RKO (cell line): ENCODE data around the gene BCL10.
"Not testable (repeated sequence)": the region's sequence is repeated elsewhere in the genome, so short reads cannot be mapped to it uniquely, and the experiment has no call there.

Source experiments
- DNase-seq: peaks from one replicate; pipeline ENCODE4 v3.0.0-alpha.2; 2016; ENCODE audit warnings: low spot score

The BCL10 gene

GRCh38 chr1:85264150-85264549 lies 12.3 kb downstream of the BCL10 start:
- peak; percentile 84 for DNase-seq

GRCh38 chr1:85262985-85263384 lies 13.4 kb downstream of the BCL10 start:
- no peak for DNase-seq

- DNase-seq: peak; percentile 79
Measured at GRCh38 chr1:85259912-85260274, 16.5 kb downstream of the BCL10 start.

GRCh38 chr1:85259118-85259911 lies 17.1 kb downstream of the BCL10 start, which contains the start of gene C1orf52:
Gene C1orf52 (minus strand): TSS chr1:85259662. CDS start chr1:85259633, 29 bp downstream.
- peak; percentile 93 for DNase-seq

GRCh38 chr1:85258536-85259117 lies 17.8 kb downstream of the BCL10 start:
- peak; percentile 75 for DNase-seq

- not testable (repeated sequence) for DNase-seq
Measured at GRCh38 chr1:85249042-85249441, 27.4 kb downstream of the BCL10 start.

GRCh38 chr1:85245891-85246290 lies 30.5 kb downstream of the BCL10 start:
- no peak for DNase-seq

- no peak for DNase-seq
Measured at GRCh38 chr1:85245456-85245855, 31.0 kb downstream of the BCL10 start.

GRCh38 chr1:85244271-85245061 lies 32.0 kb downstream of the BCL10 start:
- no peak for DNase-seq

- DNase-seq: no peak
Measured at GRCh38 chr1:85243372-85243771, 33.1 kb downstream of the BCL10 start.

GRCh38 chr1:85240643-85241042 lies 35.8 kb downstream of the BCL10 start:
- no peak for DNase-seq

GRCh38 chr1:85240174-85240601 lies 36.2 kb downstream of the BCL10 start:
- peak; percentile 63 for DNase-seq

GRCh38 chr1:85237613-85238012 lies 38.8 kb downstream of the BCL10 start:
- DNase-seq: no peak

- no peak for DNase-seq
Measured at GRCh38 chr1:85230305-85230977, 46.0 kb downstream of the BCL10 start.

GRCh38 chr1:85229574-85230097 lies 46.8 kb downstream of the BCL10 start:
- no peak for DNase-seq

- DNase-seq: no peak
Measured at GRCh38 chr1:85228972-85229371, 47.5 kb downstream of the BCL10 start.

- DNase-seq: no peak
Measured at GRCh38 chr1:85225624-85226380, 50.6 kb downstream of the BCL10 start.

GRCh38 chr1:85224734-85225623 lies 51.5 kb downstream of the BCL10 start:
- no peak for DNase-seq

GRCh38 chr1:85224295-85224694 lies 52.1 kb downstream of the BCL10 start:
- DNase-seq: no peak

- no peak for DNase-seq
Measured at GRCh38 chr1:85223334-85223733, 53.1 kb downstream of the BCL10 start.
